ENCODE data around the gene GPC4.
"Not testable (repeated sequence)": the region's sequence is repeated elsewhere in the genome, so short reads cannot be mapped to it uniquely, and the experiment has no call there.

Gene GPC4

GRCh38 chrX:133300591-133300990 is 114.7 kb downstream of the GPC4 start:
- no peak for DNase-seq

DNA sequence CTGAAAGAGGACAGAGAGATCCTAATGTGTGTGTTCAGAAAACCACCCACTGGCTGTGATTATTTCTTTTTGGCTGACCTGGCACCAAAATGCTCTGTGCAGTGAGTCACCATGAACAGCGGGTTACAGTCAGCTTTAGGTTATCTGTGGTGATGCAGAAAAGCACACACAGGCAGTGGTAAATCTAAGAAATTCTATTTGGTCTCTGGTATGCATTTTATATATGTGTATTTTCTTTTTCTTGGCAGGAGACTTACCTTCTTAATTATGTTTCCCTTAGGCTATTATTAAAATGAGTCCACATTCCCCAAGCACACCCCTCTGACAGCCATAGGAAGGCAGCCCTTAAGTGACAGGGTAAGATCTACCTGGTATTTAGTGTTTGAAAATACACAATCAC is 118.0 kb downstream of the GPC4 start:
- peak; percentile 88 for DNase-seq

DNA sequence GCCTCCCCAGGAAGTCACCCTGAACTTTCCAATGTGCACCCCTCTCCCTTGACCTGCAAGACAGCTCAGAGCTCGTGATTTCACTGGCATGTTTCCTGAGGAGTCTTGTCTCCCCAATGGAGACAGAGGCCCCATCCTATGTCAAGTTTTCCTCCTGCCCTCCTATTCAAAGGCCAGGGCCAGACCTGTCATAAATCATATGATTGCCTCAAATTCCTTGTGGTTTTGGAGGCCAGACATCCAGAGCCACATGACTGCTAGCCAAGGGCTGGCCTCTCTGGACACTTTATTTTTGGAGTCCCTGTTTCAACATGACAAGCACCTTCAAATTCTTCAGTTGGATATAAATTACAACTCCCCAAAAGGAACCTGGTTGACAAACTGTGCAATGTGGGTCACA is 121.2 kb downstream of the GPC4 start:
- peak; percentile 68 for DNase-seq

GRCh38 chrX:133290076-133290475 is 125.2 kb downstream of the GPC4 start:
- DNase-seq = peak; percentile 38

- no peak for DNase-seq
These were observed 127.4 kb downstream of the GPC4 start for GRCh38 chrX:133287860-133288259.

- no peak for DNase-seq
These were observed 129.9 kb downstream of the GPC4 start for GRCh38 chrX:133285341-133285740.

DNA sequence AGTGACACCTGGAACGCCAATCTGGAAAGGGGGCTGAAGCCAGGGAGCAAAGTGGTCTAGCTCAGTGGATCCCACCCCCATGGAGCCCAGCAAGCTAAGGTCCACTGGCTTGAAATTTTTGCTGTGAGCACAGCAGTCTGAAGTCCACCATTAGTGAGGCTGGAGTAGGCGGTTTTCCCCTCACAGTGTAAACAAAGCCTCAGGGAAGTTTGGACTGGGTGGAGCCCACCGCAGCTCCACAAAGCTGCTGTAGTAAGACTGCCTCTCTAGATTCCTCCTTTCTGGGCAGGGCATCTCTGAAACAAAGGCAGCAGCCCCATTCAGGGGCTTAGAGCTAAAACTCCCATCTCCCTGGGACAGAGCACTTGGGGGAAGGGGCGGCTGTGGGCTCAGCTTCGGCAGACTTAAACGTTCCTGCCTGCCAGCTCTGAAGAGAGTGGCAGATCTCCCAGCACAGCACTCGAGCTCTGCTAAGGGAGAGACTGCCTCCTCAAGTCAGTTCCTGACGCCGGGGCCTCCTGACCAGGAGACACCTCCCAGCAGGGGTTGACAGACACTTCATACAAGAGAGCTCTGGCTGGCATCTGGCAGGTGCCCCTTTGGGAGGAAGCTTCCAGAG is 136.1 kb downstream of the GPC4 start:
- DNase-seq = not testable (repeated sequence)

- DNase-seq = no peak
These were observed 142.1 kb downstream of the GPC4 start for GRCh38 chrX:133273180-133273579.

- no peak for DNase-seq
These were observed 146.1 kb downstream of the GPC4 start for GRCh38 chrX:133269168-133269567.

GRCh38 chrX:133267621-133268020 is 147.7 kb downstream of the GPC4 start:
- DNase-seq = no peak

DNA sequence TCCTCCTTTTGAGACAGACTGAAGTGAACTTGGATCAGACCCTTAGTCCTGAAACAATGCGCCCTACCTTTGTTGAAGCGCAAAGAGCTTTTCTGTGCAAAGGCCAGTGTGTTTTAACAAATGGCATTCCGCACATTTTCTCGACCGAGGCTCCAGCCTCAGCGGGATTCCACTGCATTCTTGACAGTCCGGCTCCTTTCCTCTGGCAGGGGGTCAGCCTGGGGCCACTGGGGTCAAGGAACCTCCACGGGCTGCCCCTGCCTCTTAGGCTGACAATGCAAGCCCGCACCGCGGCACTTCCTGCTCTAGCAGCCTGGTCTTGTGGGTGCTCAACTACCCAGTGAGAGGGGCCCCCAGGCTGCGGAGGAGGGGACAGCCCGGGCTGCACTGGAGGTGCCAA is 150.0 kb downstream of the GPC4 start:
- peak; percentile 50 for DNase-seq

- peak; percentile 82 for DNase-seq
These were observed 156.8 kb downstream of the GPC4 start for GRCh38 chrX:133258481-133258880.

DNA sequence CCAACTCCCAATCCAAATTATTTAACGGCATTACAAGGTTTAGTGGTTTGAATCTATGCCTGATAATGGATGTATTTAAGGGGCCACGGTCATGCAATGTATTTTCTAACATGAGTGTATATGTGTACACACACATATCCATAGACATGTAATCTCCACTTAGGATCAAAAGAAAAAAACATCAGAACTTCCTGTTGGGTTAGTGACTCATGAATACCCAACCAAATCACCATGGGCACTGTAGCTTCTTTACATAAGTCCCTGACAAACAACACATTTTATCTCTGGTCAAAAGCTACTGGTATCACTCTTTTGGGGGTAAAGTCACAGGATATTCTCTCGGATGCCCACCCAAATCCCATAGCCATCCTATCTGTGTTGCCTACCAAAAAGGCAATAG is 160.6 kb downstream of the GPC4 start:
- peak; percentile 28 for DNase-seq

GRCh38 chrX:133251204-133251603 is 164.1 kb downstream of the GPC4 start:
- DNase-seq = no peak

DNA sequence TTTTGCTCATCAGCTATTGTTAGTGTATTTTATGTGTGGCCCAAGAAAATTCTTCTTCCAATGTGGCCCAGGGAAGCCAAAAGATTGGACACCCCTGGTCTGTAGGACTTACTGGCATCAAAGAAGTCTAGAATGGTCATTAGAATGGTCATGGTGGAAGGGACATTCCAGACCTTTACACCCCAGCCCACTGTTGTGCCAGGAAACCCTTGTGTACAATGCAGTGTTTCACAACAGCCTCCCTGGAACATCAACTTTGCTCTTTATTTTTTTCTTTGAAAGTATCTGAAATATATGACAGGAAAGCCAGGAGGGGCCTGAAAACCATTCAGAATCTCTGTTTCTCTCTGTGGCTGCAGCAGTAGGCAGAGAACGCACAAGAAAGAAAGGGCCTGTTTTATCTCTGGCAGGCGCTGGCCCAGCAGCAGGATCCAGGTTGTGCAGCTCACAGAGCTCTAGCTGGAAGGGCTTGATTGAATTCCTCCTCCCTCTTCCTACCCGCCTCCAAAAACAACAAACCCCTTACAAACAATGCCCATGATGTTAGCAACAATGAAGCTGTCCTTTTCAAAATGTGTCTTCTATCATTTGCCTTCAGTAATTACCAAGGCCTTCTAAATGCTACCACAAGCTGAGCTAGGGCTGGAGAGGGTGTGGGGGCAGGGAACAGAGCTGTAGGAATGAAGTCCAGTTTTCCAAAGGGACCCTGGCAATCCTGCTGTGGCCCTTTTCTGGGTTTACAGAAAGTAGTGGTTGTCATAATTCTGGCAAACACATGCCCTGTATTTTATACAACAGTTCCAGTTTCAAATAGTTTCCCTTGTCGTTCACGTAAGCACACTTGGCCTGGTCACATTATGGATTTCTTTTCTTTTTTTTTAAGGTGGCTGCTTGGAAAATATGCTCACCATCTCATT is 164.8 kb downstream of the GPC4 start:
- DNase-seq = no peak

Data from fibroblast of upper back skin (primary cell).